HL-60 (cell line): ENCODE results near the gene PARP6.

Experiments
- POLR2AphosphoS5 ChIP-seq: IDR thresholded peaks from 2 replicates; pipeline ENCODE4 v1.6.1; 2012; ENCODE audit warnings: low read depth
- REST ChIP-seq: IDR thresholded peaks from 2 replicates; pipeline ENCODE4 v1.6.1; 2012; ENCODE audit warnings: low read depth; ENCODE audit not compliant: insufficient replicate concordance
- SPI1 ChIP-seq: IDR thresholded peaks from 2 replicates; pipeline ENCODE4 v1.6.1; 2012; ENCODE audit warnings: low read depth, mild to moderate bottlenecking, borderline replicate concordance
- TF ChIP-seq, protein P1 (sequence below): IDR thresholded peaks from one replicate; pipeline ENCODE4 v1.5.1; 2011; ENCODE audit warnings: low read length, control low read depth, inconsistent platforms; ENCODE audit not compliant: insufficient read depth

DNA sequence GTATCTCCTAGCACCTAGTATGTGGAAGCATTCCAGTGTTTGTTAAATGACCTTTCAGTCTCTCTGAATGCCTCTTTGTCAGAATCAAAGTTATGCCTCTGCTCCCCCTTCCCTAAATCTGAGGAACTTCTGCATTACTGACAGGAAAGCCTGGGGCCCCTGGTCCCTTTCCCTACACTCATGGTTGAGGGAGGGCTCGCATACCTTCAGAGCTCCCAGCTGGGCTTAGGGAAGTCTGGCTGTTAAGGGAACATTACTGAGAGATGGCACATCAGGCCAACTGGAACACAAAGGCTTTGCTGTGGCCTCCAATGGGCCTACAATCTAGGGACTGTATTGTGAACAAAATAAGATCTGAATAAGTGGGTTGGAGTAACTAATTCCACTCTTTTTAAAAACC is 51.7 kb downstream of the PARP6 start:
- TF ChIP-seq, protein P1, sequence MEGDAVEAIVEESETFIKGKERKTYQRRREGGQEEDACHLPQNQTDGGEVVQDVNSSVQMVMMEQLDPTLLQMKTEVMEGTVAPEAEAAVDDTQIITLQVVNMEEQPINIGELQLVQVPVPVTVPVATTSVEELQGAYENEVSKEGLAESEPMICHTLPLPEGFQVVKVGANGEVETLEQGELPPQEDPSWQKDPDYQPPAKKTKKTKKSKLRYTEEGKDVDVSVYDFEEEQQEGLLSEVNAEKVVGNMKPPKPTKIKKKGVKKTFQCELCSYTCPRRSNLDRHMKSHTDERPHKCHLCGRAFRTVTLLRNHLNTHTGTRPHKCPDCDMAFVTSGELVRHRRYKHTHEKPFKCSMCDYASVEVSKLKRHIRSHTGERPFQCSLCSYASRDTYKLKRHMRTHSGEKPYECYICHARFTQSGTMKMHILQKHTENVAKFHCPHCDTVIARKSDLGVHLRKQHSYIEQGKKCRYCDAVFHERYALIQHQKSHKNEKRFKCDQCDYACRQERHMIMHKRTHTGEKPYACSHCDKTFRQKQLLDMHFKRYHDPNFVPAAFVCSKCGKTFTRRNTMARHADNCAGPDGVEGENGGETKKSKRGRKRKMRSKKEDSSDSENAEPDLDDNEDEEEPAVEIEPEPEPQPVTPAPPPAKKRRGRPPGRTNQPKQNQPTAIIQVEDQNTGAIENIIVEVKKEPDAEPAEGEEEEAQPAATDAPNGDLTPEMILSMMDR = no peak
- TF ChIP-seq POLR2AphosphoS5 (no peak), REST (no peak), SPI1 (no peak)
